ENCODE measurements around the gene OTUB2.

- TF ChIP-seq EZH2phosphoT487 (IDR thresholded peaks at IDR 0.05; ENCODE audit: insufficient read depth, low read depth) (no peak), EZH2 (IDR thresholded peaks at IDR 0.05; ENCODE audit: insufficient read depth, poor library complexity, severe bottlenecking) (no peak)
These were observed at the start of gene OTUB2 for GRCh38 chr14:94026173-94026888.
